SIG-M5 treated with dmso at 0.1 percent for 504 hours (cell line): ENCODE measurements around the gene MMP8.
"Not testable (repeated sequence)": the region's sequence is repeated elsewhere in the genome, so short reads cannot be mapped to it uniquely, and the experiment has no call there.

Source experiments
- DNase-seq: peaks from one replicate; lab custom pipeline; 2025; ENCODE audit not compliant: unreplicated experiment; lab: John Stamatoyannopoulos, UW

Gene MMP8, protein sequence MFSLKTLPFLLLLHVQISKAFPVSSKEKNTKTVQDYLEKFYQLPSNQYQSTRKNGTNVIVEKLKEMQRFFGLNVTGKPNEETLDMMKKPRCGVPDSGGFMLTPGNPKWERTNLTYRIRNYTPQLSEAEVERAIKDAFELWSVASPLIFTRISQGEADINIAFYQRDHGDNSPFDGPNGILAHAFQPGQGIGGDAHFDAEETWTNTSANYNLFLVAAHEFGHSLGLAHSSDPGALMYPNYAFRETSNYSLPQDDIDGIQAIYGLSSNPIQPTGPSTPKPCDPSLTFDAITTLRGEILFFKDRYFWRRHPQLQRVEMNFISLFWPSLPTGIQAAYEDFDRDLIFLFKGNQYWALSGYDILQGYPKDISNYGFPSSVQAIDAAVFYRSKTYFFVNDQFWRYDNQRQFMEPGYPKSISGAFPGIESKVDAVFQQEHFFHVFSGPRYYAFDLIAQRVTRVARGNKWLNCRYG

DNA sequence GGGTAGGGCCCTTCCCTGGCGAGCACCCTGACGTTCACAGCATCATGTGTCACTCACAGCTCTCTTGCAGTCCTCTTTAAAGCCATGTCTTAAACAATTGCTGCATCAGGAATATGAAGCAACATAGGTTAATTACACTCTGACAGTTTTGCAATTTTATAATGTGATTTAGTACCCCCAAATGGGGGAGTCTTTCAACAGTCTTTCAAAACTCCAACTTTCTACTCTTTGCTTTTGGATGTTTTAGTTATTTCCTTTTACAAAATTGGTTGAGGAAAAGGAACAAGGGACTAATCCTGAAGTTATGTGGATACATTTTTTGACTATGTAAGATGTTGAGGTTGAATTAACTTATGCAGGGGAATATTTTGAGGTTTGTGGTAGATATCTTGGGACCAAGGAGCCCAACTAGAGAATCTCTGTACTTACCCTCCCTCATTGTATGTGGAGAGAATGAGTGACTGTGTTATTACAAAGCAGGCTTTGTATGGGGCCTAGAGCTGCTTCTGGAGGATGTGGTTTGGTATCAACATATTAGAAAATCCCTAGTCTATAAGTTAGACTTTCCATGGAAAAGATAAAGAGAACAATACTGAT lies at the start of gene MMP8:
Gene MMP8, minus strand, starts transcription at position 51 of the 597 bp plus-strand sequence. CDS start 99 bp downstream, outside the sequence.
- DNase-seq = no peak

DNA sequence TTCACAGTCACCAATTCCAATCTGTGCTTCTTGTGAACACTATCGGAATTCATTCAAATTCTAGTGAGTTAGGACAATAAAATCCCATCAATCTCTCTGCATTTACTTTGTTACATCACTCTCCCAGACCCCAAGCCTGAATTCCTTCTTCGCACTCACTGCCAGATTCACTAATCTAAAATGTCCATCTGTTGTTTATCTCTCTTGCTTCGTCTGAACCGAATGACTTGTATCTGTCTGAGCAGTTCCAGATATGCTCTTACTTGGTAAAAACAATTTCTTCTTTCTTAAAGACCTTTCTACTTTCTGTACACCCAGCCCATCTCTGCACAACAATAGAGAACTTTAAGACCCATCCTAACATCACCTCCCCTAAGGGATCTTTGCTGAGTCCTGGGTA lies 48.6 kb upstream of the MMP8 start:
- no peak for DNase-seq

DNA sequence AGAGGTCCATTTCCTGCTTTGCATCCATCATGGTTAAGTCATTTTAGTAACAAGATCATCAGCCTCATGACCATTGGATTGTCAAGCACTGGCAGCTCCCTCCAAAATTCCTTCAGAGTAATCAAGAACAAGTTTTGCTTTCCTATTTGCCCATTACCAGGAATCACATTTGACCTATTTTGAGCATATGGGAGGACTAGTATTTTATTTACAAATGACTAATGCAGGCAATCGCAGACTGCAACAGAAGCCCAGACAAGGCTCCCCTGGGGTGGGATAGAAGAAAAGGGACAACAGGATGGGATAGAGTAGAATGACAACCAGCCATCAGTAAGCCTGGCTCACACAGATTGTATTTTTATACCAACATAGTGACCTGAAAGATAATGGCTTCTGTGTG lies 46.6 kb upstream of the MMP8 start:
- no peak for DNase-seq

DNA sequence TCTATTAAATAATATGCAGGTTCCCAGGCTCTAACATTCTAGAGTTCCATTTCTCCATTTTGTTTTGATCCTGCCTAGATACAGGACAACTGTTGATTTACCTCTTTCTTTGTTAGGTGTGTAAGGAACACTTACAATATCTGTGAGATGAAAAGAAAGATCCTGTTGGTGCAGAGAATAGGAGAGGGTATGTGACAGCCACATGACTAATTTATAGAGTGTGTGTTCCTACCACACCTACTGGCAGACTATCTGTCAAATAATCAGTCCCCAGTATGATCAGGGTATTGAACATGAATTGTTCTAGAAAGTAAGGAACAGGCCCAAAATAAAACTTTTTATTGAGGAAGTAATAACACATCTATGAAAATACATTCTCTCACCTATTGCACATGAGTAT lies 45.4 kb upstream of the MMP8 start:
- DNase-seq = no peak

DNA sequence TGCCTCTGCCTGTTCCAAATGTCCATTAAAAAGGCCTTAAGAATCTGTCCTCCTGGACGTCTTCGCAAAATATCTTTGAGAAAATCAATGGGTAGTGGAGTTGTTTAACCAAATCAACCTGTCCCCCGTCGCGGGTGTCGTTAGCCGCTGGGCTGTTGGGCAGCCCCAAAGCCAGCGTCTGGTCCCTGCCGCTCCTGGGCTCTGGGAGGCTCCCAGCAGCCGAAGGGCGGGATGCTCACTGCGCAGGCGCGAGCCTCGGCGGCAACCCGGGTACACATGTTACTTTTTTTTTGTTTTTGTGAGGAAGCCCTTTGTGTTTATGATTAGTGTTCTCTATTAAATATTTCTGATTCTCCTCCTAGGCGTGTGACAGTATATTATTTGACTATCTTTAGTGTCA lies 43.0 kb upstream of the MMP8 start:
- no peak for DNase-seq

DNA sequence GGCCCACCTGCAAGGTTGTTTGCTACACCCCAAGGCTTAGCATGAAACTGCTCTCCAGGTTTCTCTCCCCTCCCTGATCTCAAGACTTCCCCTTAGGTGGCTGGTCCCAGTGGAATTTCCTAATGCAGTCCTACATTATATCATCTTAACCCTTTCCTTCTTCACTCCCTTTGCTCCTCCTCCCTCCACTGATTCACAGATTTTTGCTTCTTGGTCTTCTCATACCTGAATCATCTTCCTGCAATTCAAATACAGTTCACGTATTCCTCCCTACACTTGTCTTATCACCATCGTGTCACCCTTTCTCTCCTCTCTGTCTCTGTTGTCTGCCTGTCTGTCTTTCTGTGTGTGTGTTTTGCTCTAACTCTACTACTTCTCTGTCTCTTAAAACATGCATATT lies 38.7 kb upstream of the MMP8 start:
- DNase-seq = no peak

DNA sequence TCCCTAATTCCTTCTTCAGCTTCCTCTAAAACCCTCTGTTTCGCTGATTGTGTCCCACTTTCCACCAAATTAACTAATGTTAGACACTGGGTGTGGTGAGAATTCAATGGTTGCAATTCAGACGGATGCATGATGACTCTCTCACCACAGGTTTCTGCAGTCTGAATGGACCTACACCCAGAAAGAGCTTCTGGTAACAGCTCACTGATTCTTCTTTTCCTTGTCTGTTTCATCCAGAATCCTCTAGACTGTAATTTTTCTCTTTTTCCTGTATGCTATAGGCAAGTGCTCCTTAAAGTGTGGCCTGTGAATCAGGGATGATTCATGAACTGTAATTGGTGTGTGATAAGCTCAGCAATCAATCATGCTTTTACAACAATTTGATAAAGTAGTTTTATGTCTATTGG lies 37.6 kb upstream of the MMP8 start:
- no peak for DNase-seq

DNA sequence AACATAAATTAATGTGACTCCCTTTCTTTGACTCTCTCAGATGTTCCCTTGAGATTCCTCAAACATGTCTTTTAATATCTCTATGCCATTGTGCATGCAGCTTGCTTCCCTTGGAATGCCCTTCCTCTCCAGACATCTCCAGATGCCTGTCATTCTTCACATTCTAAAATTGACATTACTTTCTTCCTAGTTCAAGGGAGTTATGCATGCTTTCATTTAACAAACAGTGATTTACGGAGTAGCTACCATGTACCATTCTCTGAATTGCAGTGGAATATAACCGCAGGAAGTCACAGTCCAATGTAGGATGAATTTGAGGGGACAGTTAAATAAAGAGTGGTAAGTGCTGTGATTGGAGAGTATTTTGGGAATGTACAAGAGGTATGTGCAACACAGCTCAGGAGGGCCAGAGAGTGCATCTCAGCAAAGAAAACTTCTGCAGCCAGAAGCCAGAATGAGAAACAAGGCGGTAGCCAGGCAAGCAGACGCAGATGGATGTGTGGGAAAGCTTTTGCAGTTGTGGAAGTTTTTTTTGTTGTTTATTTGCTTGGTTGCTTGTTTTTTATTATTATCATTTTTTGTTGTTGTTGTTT lies 37.0 kb upstream of the MMP8 start:
- no peak for DNase-seq

DNA sequence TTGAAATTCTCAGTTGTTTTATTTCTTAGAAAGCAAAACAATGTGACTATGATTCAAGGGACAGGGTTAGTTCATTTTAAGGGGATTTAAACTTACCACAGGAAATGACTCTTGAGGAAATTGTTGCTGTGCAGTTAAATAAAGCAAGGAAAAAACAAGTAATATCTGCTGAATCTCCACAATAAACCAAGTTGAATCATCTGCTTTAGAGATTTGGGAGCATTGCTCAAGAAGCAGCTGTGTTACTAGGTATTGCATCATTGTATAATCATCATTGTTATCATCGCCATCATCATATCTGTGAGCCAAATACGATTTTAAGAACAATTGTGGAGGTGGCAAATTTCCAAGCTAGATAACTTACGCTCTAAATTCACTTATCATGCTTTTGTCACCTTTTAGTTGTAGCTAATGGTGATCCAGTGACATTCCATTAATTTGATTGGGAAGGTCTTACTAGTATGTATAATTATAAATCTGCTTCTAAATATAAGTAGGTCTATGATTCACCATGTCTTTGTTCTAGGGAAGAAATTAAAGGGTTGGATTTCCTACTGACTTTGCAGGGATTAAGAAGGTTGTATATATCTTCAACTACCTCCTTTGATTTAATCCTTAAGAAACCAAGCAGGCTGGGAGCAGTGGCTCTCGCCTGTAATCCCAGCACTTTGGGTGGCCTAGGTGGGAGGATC lies 35.7 kb upstream of the MMP8 start:
- peak; percentile 44 for DNase-seq

DNA sequence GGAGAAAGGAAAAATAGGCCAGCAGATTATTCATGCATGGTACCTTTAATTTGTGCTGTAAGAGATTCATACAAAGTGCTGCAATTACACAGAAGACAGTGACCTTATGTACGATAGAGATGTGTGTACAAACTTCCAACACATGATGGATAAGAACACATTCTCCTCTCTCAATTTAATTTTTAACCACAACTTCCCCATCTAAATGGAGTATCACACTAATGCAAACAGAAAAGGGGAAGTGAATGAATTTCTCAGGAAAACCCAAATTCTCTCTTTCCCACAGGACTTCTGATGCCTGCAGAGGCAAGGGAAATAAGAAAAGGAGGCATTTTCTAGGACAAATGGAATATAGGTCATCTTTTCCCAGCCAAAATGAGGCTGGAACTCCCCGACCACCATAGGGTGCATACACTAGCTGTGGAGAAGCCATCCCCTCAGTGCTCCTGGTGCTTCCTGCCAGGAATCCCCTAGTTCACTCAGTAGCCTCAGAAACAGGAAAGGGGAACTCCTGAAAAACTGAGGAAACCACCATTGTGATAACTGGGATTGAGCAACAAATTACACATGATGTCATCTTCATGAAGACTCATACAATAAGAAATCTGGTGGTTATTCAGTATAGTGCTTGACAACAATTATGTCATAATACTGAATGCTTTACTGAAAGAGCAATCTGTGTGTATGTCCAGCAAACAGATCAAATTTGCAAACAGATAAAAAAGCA lies 33.2 kb upstream of the MMP8 start:
- DNase-seq = peak; percentile 54

DNA sequence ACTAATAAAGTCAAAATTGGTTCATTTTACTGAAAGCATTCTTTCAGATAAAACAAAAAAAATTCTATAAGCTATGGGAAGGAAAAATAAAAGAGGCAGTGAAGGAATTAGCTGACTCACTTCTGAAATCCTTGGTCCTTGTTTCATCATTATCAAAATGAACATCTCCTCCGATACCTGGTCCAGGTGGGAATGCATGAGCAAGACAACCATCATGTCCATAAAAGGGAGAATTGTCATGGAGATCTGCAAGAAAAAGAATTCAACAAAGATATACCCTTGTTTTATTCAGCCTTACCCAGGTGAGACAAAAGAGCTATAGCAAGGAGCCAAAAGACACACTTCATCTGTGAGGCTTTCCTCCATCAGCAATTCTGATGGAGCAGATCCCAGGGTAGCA lies 28.5 kb upstream of the MMP8 start:
- no peak for DNase-seq

DNA sequence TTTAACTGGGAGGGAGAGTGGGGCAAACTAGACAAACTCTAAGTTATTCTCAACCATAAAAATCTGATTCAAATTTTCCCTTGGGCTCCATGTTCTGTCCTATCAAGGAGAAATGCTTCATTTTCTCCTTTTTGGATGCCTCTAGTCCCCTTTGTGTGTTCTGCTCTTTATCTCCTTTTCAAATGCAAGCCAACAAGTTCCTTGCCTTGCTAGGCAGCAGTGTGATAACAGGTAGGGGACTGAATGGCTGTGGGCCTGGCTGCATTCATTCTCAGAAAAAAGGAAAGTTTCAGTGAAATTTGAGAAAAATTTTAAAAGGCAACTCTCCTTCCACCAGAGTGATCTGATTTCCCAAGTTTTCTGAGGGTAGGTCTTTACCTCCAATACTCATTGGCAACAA lies 26.9 kb upstream of the MMP8 start:
- no peak for DNase-seq

DNA sequence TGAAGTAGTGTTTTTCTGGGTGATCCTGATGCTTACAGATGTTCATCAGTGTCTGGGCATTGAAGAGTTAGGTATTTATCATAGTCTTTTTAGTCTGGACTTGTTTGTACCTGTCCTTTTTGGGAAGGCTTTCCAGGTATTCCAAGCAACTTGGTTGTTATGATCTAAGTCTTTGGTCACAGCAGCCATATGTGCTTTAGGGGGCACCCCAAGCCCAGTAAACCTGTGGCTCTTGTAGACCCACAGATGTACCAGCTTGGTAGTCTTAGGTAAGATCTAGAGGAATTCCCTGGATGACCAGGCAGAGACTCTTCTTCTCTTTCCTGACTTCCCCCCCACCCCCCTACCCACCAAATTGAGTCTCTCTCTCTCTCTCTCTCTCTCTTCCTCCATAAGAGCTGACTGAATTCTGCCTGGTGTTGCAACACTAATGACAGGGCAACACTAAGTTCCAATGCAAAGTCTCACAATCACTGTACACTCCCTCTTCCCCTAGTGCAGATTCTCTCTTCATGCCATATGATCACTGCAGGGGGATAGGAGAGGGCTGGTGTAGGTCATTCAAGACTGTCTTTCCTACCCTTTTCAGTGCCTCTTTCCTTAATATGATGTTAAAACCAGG lies 24.5 kb upstream of the MMP8 start:
- no peak for DNase-seq

DNA sequence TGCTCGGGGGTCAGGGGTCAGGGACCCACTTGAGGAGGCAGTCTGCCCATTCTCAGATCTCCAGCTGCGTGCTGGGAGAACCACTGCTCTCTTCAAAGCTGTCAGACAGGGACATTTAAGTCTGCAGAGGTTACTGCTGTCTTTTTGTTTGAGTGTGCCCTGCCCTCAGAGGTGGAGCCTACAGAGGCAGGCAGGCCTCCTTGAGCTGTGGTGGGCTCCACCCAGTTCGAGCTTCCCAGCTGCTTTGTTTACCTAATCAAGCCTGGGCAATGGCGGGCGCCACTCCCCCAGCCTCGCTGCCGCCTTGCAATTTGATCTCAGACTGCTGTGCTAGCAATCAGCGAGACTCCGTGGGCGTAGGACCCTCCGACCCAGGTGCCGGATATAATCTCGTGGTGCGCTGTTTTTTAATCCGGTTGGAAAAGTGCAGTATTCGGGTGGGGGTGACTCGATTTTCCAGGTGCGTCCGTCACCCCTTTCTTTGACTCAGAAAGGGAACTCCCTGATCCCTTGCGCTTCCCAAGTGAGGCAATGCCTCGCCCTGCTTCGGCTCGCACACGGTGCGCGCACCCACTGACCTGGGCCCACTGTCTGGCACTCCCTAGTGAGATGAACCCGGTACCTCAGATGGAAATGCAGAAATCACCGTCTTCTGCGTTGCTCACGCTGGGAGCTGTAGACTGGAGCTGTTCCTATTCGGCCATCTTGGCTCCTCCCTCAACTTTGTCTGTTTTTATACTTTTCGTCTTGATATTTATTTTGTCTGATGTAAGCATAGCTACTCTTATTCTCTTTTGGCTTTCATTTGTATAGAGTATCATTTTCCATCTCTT lies 22.2 kb upstream of the MMP8 start:
- not testable (repeated sequence) for DNase-seq

DNA sequence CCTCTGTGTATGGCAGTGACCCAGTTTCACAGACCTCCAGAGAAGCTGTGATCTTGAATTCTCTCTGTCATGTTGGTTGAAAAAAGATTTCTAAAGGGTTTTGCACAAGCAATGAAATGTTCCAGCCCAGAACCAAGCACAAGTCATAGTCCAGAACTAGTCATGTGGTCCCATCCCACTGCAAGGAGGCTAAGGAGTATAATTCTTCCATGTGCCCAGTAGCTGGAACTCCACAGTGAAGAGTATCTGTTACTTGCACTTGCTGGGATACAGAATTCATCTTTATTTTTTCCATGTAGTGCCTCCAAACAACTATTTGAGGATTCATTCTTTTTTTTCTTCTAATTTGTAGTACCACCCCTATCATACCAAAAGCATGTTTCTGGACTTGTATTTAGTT lies 9.9 kb upstream of the MMP8 start:
- no peak for DNase-seq

DNA sequence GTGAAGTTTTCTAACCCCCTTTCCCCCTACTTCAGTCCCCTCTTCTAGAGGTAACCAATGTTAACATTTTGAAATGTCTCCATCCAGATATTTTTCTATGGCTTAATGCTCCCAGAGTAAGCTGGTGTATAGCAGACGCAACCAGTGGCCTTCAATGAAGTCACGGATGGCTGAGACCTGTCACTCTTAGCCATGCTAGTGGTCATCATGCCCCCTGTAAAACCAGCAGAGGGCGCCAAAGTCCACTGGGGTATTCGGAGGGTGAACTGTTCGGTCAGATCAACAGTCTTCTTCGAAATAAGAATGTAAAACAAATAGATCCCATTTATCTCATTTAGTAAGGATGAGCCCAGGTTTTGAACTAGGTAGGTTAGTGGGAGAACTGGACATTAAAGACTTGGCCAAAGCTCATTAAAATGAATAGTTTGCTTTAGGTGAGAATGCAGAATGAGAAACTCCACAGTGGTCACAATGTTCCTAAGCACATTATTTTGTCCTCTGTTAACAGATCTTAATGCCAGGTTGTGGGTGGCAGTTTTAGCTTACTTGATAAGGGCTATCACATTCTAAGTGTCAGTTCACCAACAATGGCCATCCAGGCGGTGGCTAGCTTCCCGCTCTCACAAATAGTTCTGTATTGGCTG lies 8.6 kb upstream of the MMP8 start:
- DNase-seq = peak; percentile 45

DNA sequence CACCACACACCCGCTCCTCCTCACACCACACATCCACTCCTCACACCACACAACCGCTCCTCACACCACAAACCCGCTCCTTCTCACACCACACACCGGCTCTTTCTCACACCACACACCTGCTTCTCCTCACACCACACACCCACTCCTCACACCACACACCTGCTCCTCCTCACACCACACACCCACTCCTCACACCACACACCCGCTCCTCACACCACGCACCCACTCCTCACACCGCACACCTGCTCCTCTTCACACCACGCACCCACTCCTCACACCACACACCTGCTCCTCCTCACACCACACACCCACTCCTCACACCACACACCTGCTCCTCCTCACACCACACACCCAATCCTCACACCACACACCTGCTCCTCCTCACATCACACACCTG lies 6.2 kb upstream of the MMP8 start:
- DNase-seq = not testable (repeated sequence)

DNA sequence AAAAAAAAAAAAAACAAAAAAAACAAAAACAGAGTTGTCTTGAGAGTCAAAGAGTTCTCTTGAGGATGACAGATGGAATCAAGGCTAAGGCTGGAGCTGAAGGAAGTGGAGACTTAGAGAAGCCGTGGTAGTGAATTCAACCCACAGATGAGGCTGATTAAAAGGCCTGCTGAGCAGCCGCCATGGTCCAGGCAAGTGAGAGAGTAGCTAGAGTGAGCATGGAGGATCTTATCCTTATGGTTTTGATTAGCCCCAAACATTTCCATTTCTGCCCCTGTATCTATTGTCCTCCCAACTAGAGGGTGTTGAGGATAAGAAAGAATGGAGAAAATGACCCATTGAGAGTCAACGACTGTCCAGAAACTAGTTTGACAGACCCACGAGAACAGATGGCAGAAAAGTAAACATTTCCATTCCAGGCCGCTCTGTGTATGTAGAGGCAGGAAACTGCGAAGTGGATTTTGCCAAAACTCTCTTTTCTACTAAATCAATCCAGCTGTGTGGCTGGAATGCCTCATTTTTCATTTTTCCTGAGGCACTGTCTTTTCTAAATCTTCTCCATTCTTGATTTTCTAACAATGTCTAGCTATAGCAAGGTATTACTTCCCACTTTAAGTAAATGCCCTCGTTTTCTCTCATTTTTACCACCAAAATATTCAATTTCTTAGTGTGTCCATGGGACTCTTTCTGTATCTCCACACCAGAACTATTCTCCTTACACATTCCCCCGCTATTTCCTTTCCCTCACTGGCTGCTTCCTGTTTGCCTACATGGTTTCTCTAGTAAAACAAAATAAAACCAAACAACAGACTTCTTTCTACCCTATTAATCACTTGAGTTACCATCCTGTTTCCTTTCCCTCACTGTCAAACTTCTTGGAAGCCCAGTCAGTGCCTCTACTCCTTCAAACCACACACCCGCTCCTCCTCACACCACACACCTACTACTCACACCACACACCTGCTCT lies 5.4 kb upstream of the MMP8 start:
- DNase-seq = no peak
